ENCODE data around the gene UNCX. TPM values are rescaled to one million over a fixed set of nuclear protein-coding genes. Genes with fewer than 3 reads are reported as not detected.
"Not testable (repeated sequence)": the region's sequence is repeated elsewhere in the genome, so short reads cannot be mapped to it uniquely, and the experiment has no call there.

The UNCX gene
- total RNA-seq, 1 donor from 2014 or later = not detected

- Histone ChIP-seq H3K9me3 (no peaks in the 10 kb centered on the region), H3K4me1 (no peaks in the 10 kb centered on the region), H3K27ac (no peak overlapping the region), H3K4me3 (no peak overlapping the region), H3K36me3 (no peaks in the 10 kb centered on the region), H3K27me3 (peaks cover 37% of the 10 kb centered on the region)
- intact Hi-C loops (cut with DNase I) = no loop called here
- TF ChIP-seq CTCF (IDR thresholded peaks at IDR 0.05) = no peak
- no peak for DNase-seq
- ATAC-seq = no peak
Measured at GRCh38 chr7:1268866-1269265, 36.2 kb downstream of the UNCX start.

- ATAC-seq (no peak), DNase-seq (no peak)
- no peak for TF ChIP-seq CTCF (IDR thresholded peaks at IDR 0.05)
- Histone ChIP-seq H3K27me3 (peaks cover 31% of the 10 kb centered on the region), H3K36me3 (no peaks in the 10 kb centered on the region), H3K4me3 (no peak overlapping the region), H3K27ac (no peak overlapping the region), H3K4me1 (no peaks in the 10 kb centered on the region), H3K9me3 (no peaks in the 10 kb centered on the region)
- intact Hi-C loops (cut with DNase I) = no loop called here
Measured at GRCh38 chr7:1269336-1269890, 36.7 kb downstream of the UNCX start.

- DNase-seq = no peak
- TF ChIP-seq CTCF (IDR thresholded peaks at IDR 0.05) = no peak
Measured at GRCh38 chr7:1270181-1270580, 37.5 kb downstream of the UNCX start.

GRCh38 chr7:1271046-1271445, 38.4 kb downstream of the UNCX start:
- no peaks in the 10 kb centered on the region for H3K9me3 ChIP-seq
- no peak overlapping the region for H3K27ac ChIP-seq
- TF ChIP-seq CTCF (IDR thresholded peaks at IDR 0.05) = no peak
- H3K36me3 ChIP-seq = no peaks in the 10 kb centered on the region
- intact Hi-C loops (cut with DNase I) = no loop called here
- H3K4me3 ChIP-seq = no peak overlapping the region
- DNase-seq (no peak), ATAC-seq (no peak)
- no peaks in the 10 kb centered on the region for H3K4me1 ChIP-seq
- peaks cover 32% of the 10 kb centered on the region for H3K27me3 ChIP-seq

More at GRCh38 chr7:1270181-1270580, 37.5 kb downstream of the UNCX start:
- no peak for ATAC-seq
- Histone ChIP-seq H3K4me3 (no peak overlapping the region), H3K4me1 (no peaks in the 10 kb centered on the region), H3K27ac (no peak overlapping the region), H3K36me3 (no peaks in the 10 kb centered on the region), H3K27me3 (peaks cover 27% of the 10 kb centered on the region), H3K9me3 (no peaks in the 10 kb centered on the region)
- intact Hi-C loops (cut with DNase I) = no loop called here

GRCh38 chr7:1271656-1272055, 39.0 kb downstream of the UNCX start:
- Histone ChIP-seq H3K4me1 (no peaks in the 10 kb centered on the region), H3K27ac (no peak overlapping the region), H3K4me3 (no peak overlapping the region), H3K9me3 (no peaks in the 10 kb centered on the region), H3K36me3 (no peaks in the 10 kb centered on the region), H3K27me3 (peaks cover 36% of the 10 kb centered on the region)
- intact Hi-C loops (cut with DNase I) = no loop called here
- DNase-seq (no peak), ATAC-seq (no peak)
- no peak for TF ChIP-seq CTCF (IDR thresholded peaks at IDR 0.05)

- peaks cover 36% of the 10 kb centered on the region for H3K27me3 ChIP-seq
- ATAC-seq; H3K27ac ChIP-seq; intact Hi-C loops (cut with DNase I); H3K9me3 ChIP-seq; DNase-seq; H3K4me3 ChIP-seq; H3K36me3 ChIP-seq; H3K4me1 ChIP-seq: not testable (repeated sequence)
Measured at GRCh38 chr7:1272136-1272535, 39.5 kb downstream of the UNCX start.

Data from upper lobe of right lung (tissue), 1 donor.